Pancreas (tissue), 10 donors: Measurements from ENCODE around the gene KIZ. TPM values are rescaled to one million over a fixed set of nuclear protein-coding genes. Genes with fewer than 3 reads are reported as not detected.

Experiments used
- ATAC-seq, 4 donors: fragments of 200-7000 bp; cut with Tn5 transposase; one replicate each; pipeline versions ENCODE4 v1.8.0 to v1.9.1; 2020; ENCODE audit warnings: mild to moderate bottlenecking in 4 of 4, moderate library complexity in 4 of 4
- DNase-seq, 6 donors: peaks; one replicate each; pipeline ENCODE4 v3.0.0-alpha.2; 2020
- FAIRE-seq: peaks from 2 replicates; lab custom pipeline; 2012; peaks lifted over from hg19 to GRCh38; lab: Jason Lieb, UNC
- H3K27ac ChIP-seq, 4 donors: fragments of 200-600 bp; sonication (generic); 1 replicate in 3 of 4; 2 replicates in 1 of 4; pipeline versions ENCODE4 v1.5.0 to v1.8.0; 2020
- H3K27me3 ChIP-seq, 4 donors: fragments of 200-600 bp; one replicate each; pipeline ENCODE4 v1.8.0; 2021
- H3K36me3 ChIP-seq, 3 donors: fragments of 200-600 bp; sonication (generic) in 1 of 3; one replicate each; pipeline versions ENCODE4 v1.5.0 to v1.8.0; 2020 to 2021
- H3K4me1 ChIP-seq, 3 donors: fragments of 200-600 bp; one replicate each; pipeline ENCODE4 v1.8.0; 2021
- H3K4me3 ChIP-seq, 4 donors: fragments of 200-600 bp; sonication (generic) in 2 of 4; one replicate each; pipeline versions ENCODE4 v1.5.0 to v1.8.0; 2020 to 2021
- H3K9me3 ChIP-seq, 4 donors: fragments of 200-600 bp; one replicate each; pipeline ENCODE4 v1.8.0; 2021
- whole genome bisulfite sequencing, 2 donors: extraction: QIAGEN DNeasy Blood & Tissue Kit; methylation state at CpG; one replicate each; pipeline ENCODE4 v1.1.7; 2013; 5-methylcytosine and 5-hydroxymethylcytosine counted together
- intact Hi-C, 3 donors: fragments of 100-400 bp; cut with DNase I; formaldehyde crosslinking; loops; one replicate each; pipeline versions ENCODE4 v1.11.1 to v1.14.2; 2022
- polyA plus RNA-seq, 2 donors: library from polyadenylated mRNA; stranded (reverse); fragments of 200-250 nt; gene quantifications; one replicate each; pipeline ENCODE4 v1.2.3, GENCODE V29; 2013
- total RNA-seq, 6 donors: library from RNA; stranded (reverse); fragmentation: NEBNext Ultra II Directional in 4 of 6; extraction: Animal tissue kit (Norgen Biotek cat#: 25700) in 4 of 6; gene quantifications; one replicate each; pipeline versions ENCODE4 v1.2.1 to v1.2.4, GENCODE V29; 2021 to 2023
- TF ChIP-seq, protein P1 (sequence below), 4 donors: fragments of 200-600 bp; sonication (generic) in 3 of 4; IDR thresholded peaks; one replicate each; pipeline versions ENCODE4 v1.5.0 to v1.8.0; 2021; ENCODE audit warnings: antibody characterized with exemption in 4 of 4
- donor health status: healthy with polysubstance abuse.
- donor health status: DM: no; HTN: no; CAD: no; lungs with moderate emphysema.
- donor health status: DM: no; HTN: no; CAD: no.
- donor health status: control.
- donor health status: control.
- donor health status: Bipolar disorder and iron deficiency.
- donor health status: DM: yes; HTN: yes; CAD: no.
- donor health status: DM: no; HTN: no; CAD: no.
- donor health status: DM: no; HTN: no; CAD: no.
- donor health status: DM: yes; HTN: yes; CAD: no.

The KIZ gene
- total and polyA plus RNA-seq, 8 donors: 8.5 to 28.7 (median 19.2) TPM

DNA sequence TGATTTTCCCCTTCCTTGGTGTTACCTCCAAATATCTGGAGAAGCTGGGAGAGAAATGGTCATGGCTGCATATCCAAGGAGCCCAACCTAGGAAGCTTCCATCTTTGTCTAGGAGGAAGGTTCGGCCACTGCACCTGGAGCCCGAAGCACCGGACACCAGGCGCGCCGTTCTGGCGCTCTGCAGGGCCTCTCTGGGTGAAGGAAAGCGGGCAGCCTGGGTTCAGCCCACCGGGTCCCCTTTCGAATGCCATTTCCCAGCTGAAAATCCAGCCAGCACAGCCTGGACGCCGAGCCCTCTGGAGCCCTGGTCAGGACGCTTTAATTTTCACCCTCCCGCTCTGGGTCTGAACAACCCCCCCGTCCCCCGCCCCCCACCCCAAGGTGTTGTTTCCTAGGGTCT is 21.0 kb upstream of the KIZ start:
- DNase-seq (peak in 1 of 6 donors; percentile 49), FAIRE-seq (no peak), ATAC-seq (no peak)
- TF ChIP-seq, protein P1, sequence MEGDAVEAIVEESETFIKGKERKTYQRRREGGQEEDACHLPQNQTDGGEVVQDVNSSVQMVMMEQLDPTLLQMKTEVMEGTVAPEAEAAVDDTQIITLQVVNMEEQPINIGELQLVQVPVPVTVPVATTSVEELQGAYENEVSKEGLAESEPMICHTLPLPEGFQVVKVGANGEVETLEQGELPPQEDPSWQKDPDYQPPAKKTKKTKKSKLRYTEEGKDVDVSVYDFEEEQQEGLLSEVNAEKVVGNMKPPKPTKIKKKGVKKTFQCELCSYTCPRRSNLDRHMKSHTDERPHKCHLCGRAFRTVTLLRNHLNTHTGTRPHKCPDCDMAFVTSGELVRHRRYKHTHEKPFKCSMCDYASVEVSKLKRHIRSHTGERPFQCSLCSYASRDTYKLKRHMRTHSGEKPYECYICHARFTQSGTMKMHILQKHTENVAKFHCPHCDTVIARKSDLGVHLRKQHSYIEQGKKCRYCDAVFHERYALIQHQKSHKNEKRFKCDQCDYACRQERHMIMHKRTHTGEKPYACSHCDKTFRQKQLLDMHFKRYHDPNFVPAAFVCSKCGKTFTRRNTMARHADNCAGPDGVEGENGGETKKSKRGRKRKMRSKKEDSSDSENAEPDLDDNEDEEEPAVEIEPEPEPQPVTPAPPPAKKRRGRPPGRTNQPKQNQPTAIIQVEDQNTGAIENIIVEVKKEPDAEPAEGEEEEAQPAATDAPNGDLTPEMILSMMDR (IDR thresholded peaks at IDR 0.05): no peak
- H3K36me3 ChIP-seq: no peaks in the 10 kb centered on the region
- no peak overlapping the region for H3K27ac ChIP-seq
- H3K9me3 ChIP-seq: no peaks in the 10 kb centered on the region
- peaks cover 5 to 18% (median 7%) of the 10 kb centered on the region in 3 donors for H3K4me1 ChIP-seq
- 20 to 25% methylated on average over 16 of the region's 16 CpGs for WGBS, 2 donors
- intact Hi-C loops: no loop called here
- H3K4me3 ChIP-seq: no peak overlapping the region
- H3K27me3 ChIP-seq: peaks cover 4 to 66% (median 20%) of the 10 kb centered on the region in 4 donors

DNA sequence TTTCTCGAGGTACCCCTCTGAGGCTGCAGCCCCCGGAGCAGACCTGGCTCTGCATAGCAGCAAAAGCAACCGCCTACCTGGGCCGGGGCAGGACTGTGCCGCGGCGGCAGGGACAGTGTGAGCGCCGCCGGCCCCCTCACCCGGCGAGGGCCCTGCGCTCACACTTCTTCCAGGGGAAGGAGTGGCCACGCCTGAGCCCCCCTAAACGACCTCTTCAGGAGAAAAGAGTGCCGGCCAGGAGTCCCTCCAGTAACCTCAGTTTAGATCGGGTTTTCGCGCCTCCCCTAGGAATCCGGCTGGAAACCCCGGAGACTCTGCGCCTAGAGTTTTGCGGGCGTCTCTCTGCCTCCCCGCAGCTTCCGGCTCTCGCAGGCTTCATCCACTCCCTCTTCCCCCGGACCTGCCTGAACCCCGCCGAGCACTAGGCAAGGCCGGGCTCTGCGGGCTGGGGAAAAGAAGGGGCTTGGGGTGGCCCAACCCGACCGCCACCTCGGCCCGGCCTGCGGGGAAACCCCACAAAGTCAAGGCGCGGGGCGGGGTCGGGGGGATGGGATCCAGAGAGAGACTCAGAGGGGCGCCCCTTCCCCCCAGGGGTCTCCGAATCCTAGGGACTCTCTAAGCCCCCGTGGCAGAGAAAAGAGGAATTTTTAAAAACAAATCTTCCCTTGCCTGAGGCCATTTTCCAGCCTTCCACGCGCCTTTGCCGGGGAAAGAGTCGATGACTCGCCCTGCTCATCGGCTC is 20.3 kb upstream of the KIZ start:
- peak overlapping the region in 1 of 4 donors; percentile 21 for H3K4me3 ChIP-seq
- DNase-seq (peak in 2 of 6 donors; percentile 47 to 57), FAIRE-seq (no peak), ATAC-seq (no peak)
- WGBS, 2 donors: 2 to 4% methylated on average over 47 to 50 of the region's 50 CpGs
- H3K27me3 ChIP-seq: peaks cover 4 to 64% (median 20%) of the 10 kb centered on the region in 4 donors
- no peaks in the 10 kb centered on the region for H3K9me3 ChIP-seq
- H3K36me3 ChIP-seq: no peaks in the 10 kb centered on the region
- intact Hi-C loops: no loop called here
- no peak overlapping the region for H3K27ac ChIP-seq
- peaks cover 5 to 14% (median 7%) of the 10 kb centered on the region in 3 donors for H3K4me1 ChIP-seq
- TF ChIP-seq, protein P1 (IDR thresholded peaks at IDR 0.05): no peak

DNA sequence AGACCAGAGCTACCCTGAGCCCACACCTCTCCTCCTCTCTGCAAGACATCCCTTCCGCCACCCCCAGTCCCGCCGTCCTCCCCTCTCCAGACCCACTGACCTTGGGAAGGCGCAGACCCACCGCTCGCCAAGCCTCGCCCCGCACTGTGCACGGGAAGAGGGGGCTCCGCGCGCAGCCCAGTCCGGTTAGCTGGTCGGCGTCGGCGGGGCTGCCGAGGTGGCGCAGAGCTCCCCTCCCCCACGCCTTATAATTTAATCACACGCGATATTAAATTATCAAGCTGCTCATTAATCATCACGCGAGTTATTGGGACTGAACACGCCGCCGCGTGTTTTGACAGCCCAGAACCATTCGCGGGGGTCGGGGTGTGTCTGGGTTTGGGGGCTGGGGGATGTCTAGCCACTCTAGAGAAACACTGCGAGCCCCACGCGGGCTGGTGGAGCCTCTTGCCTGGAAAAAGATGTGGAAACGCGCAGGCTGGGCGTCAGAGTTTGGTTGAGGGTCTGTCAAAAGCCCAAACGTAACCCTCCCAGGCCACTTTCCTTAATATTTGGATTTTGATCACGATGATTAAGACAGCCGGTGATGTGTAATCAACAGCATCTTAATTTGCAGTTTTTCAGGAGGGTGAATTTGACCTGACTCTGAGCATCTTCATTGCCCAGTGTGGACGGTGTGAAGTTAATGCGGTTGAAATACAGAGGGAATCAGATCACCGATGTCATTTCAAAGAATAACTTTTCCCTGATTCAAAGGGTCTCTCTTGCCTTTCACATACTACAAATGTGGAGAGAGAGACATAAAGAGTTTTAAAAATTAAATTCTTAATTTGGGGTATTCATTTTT is 19.5 kb upstream of the KIZ start, which contains the start of gene LINC00237:
LINC00237 (minus strand) TSS at position 188 of the 847 bp plus-strand sequence.
- Histone ChIP-seq H3K27me3 (peaks cover under 1 to 57% (median 20%) of the 10 kb centered on the region in 4 donors), H3K27ac (no peak within 1 kb of the TSS), H3K4me1 (peaks cover 2 to 6% (median 5%) of the 10 kb centered on the region in 3 donors), H3K9me3 (no peaks in the 10 kb centered on the region), H3K36me3 (no peaks in the 10 kb centered on the region), H3K4me3 (peak within 1 kb of the TSS in 1 of 4 donors; percentile 21)
- DNase-seq: peak in 2 of 6 donors; percentile 54 to 60
- WGBS, 2 donors: 8 to 9% methylated on average over 42 to 43 of the region's 43 CpGs
- no peak for ATAC-seq
- intact Hi-C loops: no loop called here
- FAIRE-seq: no peak
- TF ChIP-seq, protein P1 (IDR thresholded peaks at IDR 0.05): no peak

DNA sequence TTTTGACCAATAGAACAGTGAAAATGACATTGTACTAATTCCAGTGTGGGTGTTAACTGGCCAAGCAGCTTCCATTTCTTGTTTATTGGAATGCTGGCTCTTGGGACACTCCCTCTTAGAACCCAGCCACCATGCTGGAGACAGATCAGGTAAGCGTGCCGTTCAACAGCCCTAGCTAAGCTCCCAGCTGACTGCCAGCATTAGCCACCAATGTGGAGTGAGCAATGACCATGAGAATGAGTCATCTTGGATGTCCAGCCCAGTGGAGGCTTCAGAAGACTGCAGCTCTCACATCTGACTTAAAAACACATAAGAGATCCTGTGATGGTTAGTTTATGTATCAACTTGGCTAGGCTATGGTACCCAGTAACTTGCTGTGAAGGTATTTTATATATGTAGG is 16.7 kb upstream of the KIZ start:
- intact Hi-C loops: no loop called here
- Histone ChIP-seq H3K4me1 (peaks cover 0 to 5% (median 0%) of the 10 kb centered on the region in 3 donors), H3K4me3 (no peak overlapping the region), H3K9me3 (no peaks in the 10 kb centered on the region), H3K36me3 (no peaks in the 10 kb centered on the region), H3K27me3 (peaks cover 0 to 33% (median 12%) of the 10 kb centered on the region in 4 donors), H3K27ac (no peak overlapping the region)
- WGBS, 2 donors: 89 to 96% methylated on average over 2 of the region's 2 CpGs
- FAIRE-seq: no peak
- ATAC-seq: no peak
- DNase-seq: no peak
- TF ChIP-seq, protein P1 (IDR thresholded peaks at IDR 0.05): no peak
